GM12878 (cell line): Measurements from ENCODE around the gene CTNNA3. TPM values are rescaled to one million over a fixed set of nuclear protein-coding genes. Genes with fewer than 3 reads are reported as not detected.

Experiments
- ATAC-seq: fragments of 200-7000 bp; cut with Tn5 transposase; 3 replicates; pipeline ENCODE4 v1.9.1; 2020; ENCODE audit warnings: mild to moderate bottlenecking, moderate library complexity
- BruUV-seq: library from RNA; stranded (reverse); fragments of 400-500 nt; replicated peaks from 2 replicates; lab custom pipeline; 2021; lab: Mats Ljungman, UMichigan
- CTCF ChIA-PET: fragments of 300-600 bp; sonication (Branson Sonifier 250); formaldehyde crosslinking; extraction: SDS; loops from one replicate; lab custom pipeline; 2021; ENCODE audit warnings: inconsistent platforms; lab: Yijun Ruan, JAX
- POLR2A ChIA-PET: fragments of 350-600 bp; formaldehyde crosslinking; extraction: SDS; loops from one replicate; lab custom pipeline; 2021; ENCODE audit warnings: inconsistent platforms; lab: Charles Lee
- RAD21 ChIA-PET: fragments of 300-600 bp; sonication (Branson Sonifier 250); formaldehyde crosslinking; loops from one replicate; lab custom pipeline; 2023; ENCODE audit warnings: antibody characterized with exemption; ENCODE audit not compliant: unreplicated experiment; lab: Charles Lee
- SMC1A ChIA-PET: fragments of 300-600 bp; sonication (Branson Sonifier 250); formaldehyde crosslinking; loops from one replicate; lab custom pipeline; 2023; ENCODE audit not compliant: unreplicated experiment, uncharacterized antibody; lab: Charles Lee
- DNase-seq: peaks from one replicate; pipeline ENCODE4 v3.0.0-alpha.2; 2011; ENCODE audit warnings: low read depth, low spot score
- FAIRE-seq: peaks from 3 replicates; lab custom pipeline; 2011; peaks lifted over from hg19 to GRCh38; lab: Jason Lieb, UNC
- H2AFZ ChIP-seq: 2 replicates; pipeline ENCODE4 v1.6.0; 2011; ENCODE audit warnings: low read depth, low read length, control low read depth; ENCODE audit not compliant: control insufficient read depth
- H3K27ac ChIP-seq: 2 replicates; pipeline ENCODE4 v1.5.1; 2011; ENCODE audit warnings: control low read depth; ENCODE audit not compliant: control insufficient read depth, insufficient read depth
- H3K27me3 ChIP-seq, 2 experiments: replicated peaks in 1 of 2; 2 replicates each; pipeline versions ENCODE4 v1.6.0 to v1.6.1; 2011; ENCODE audit warnings: low read length in 1 of 2; ENCODE audit not compliant: control insufficient read depth in 2 of 2, insufficient read depth in 2 of 2
- H3K36me3 ChIP-seq, 2 experiments: 2 replicates each; pipeline ENCODE4 v1.5.1; 2011; ENCODE audit warnings: low read length in 1 of 2; ENCODE audit not compliant: control insufficient read depth in 2 of 2, insufficient read depth in 2 of 2
- H3K4me1 ChIP-seq: 2 replicates; pipeline ENCODE4 v1.6.1; 2011; ENCODE audit warnings: mild to moderate bottlenecking, low read length, moderate library complexity, mixed read lengths; ENCODE audit not compliant: control insufficient read depth, insufficient read depth
- H3K4me2 ChIP-seq: 2 replicates; pipeline ENCODE4 v1.6.0; 2011; ENCODE audit warnings: control low read depth; ENCODE audit not compliant: control insufficient read depth, insufficient read depth
- H3K4me3 ChIP-seq: fragments of 200-600 bp; sonication (generic); 2 replicates; pipeline ENCODE4 v1.5.1; 2016
- H3K79me2 ChIP-seq: 2 replicates; pipeline ENCODE4 v1.6.0; 2011; ENCODE audit warnings: low read length; ENCODE audit not compliant: control insufficient read depth, insufficient read depth
- H3K9ac ChIP-seq: 2 replicates; pipeline ENCODE4 v1.8.0; 2011; ENCODE audit warnings: low read length, control low read depth, mixed read lengths; ENCODE audit not compliant: control insufficient read depth, insufficient read depth
- H3K9me3 ChIP-seq: replicated peaks from 3 replicates; pipeline ENCODE4 v1.5.1; 2011; ENCODE audit warnings: mild to moderate bottlenecking, low read length; ENCODE audit not compliant: control insufficient read depth, insufficient read depth
- H4K20me1 ChIP-seq: 2 replicates; pipeline ENCODE4 v1.6.0; 2011; ENCODE audit not compliant: control insufficient read depth, insufficient read depth
- ASH2L ChIP-seq: fragments of 300-600, 200-600 bp; sonication (generic); IDR thresholded peaks from 2 replicates; pipeline ENCODE4 v1.6.1; 2017; ENCODE audit warnings: low read depth, mild to moderate bottlenecking, borderline replicate concordance
- BCLAF1 ChIP-seq: fragments of 450-650 bp; IDR thresholded peaks from 2 replicates; pipeline ENCODE4 v1.6.1; 2017; ENCODE audit warnings: antibody characterized with exemption, mild to moderate bottlenecking, moderate library complexity
- BHLHE40 ChIP-seq, 2 experiments: fragments of 450-650 bp in 1 of 2; IDR thresholded peaks; 2 replicates each; pipeline ENCODE4 v1.6.1; 2011 to 2017; ENCODE audit warnings: low read depth in 2 of 2, borderline replicate concordance in 1 of 2, improper control_type of control experiment in 1 of 2, low read length in 1 of 2, mild to moderate bottlenecking in 1 of 2
- EP300 ChIP-seq, 2 experiments: fragments of 150-350 bp in 1 of 2; IDR thresholded peaks; 2 replicates each; pipeline ENCODE4 v1.6.1; 2011 to 2012; ENCODE audit warnings: low read depth in 2 of 2, low read length in 2 of 2, borderline replicate concordance in 1 of 2, improper control_type of control experiment in 1 of 2, inconsistent platforms in 1 of 2; ENCODE audit not compliant: control insufficient read depth in 1 of 2
- GABPA ChIP-seq: IDR thresholded peaks from 2 replicates; pipeline ENCODE4 v1.6.1; 2014; ENCODE audit warnings: antibody characterized with exemption, low read depth, mild to moderate bottlenecking, inconsistent platforms
- IRF4 ChIP-seq: IDR thresholded peaks from 2 replicates; pipeline ENCODE4 v1.6.1; 2011; ENCODE audit warnings: low read depth, low read length
- JUNB ChIP-seq: IDR thresholded peaks from 2 replicates; pipeline ENCODE4 v1.6.1; 2016; ENCODE audit warnings: antibody characterized with exemption, mild to moderate bottlenecking
- MYC ChIP-seq: IDR thresholded peaks from 2 replicates; pipeline ENCODE4 v1.6.1; 2011; ENCODE audit warnings: mild to moderate bottlenecking, low read length, moderate library complexity, inconsistent platforms; ENCODE audit not compliant: insufficient read depth, insufficient replicate concordance, insufficient read length, severe bottlenecking
- NKRF ChIP-seq: fragments of 450-650 bp; conservative IDR thresholded peaks from 2 replicates; pipeline ENCODE4 v1.6.1; 2017; ENCODE audit warnings: mild to moderate bottlenecking, moderate library complexity
- NR2C2 ChIP-seq: IDR thresholded peaks from 2 replicates; pipeline ENCODE4 v1.6.1; 2011; ENCODE audit warnings: borderline replicate concordance, low read depth; ENCODE audit not compliant: control insufficient read depth, insufficient read length
- PML ChIP-seq: IDR thresholded peaks from 2 replicates; pipeline ENCODE4 v1.6.1; 2012; ENCODE audit warnings: low read length, inconsistent platforms
- POLR2A ChIP-seq: IDR thresholded peaks from 2 replicates; pipeline ENCODE4 v1.6.1; 2011; ENCODE audit warnings: low read depth, mild to moderate bottlenecking, low read length
- POU2F2 ChIP-seq: IDR thresholded peaks from 3 replicates; pipeline ENCODE4 v1.6.1; 2011; ENCODE audit warnings: low read depth, mild to moderate bottlenecking, low read length, borderline replicate concordance
- RAD21 ChIP-seq: IDR thresholded peaks from 2 replicates; pipeline ENCODE4 v1.6.1; 2011; ENCODE audit warnings: mild to moderate bottlenecking, low read depth, low read length, moderate library complexity; ENCODE audit not compliant: insufficient read depth
- RAD51 ChIP-seq: fragments of 450-650 bp; IDR thresholded peaks from 2 replicates; pipeline ENCODE4 v1.6.1; 2016; ENCODE audit warnings: moderate library complexity, mild to moderate bottlenecking, inconsistent platforms
- SP1 ChIP-seq: IDR thresholded peaks from one replicate; pipeline ENCODE4 v1.6.1; 2011; ENCODE audit warnings: low read depth, low read length
- SPI1 ChIP-seq: IDR thresholded peaks from 2 replicates; pipeline ENCODE4 v1.6.1; 2011; ENCODE audit warnings: low read depth, mild to moderate bottlenecking, low read length, moderate library complexity, borderline replicate concordance; ENCODE audit not compliant: insufficient read depth
- YBX1 ChIP-seq: fragments of 450-650 bp; IDR thresholded peaks from 2 replicates; pipeline ENCODE4 v1.6.1; 2016; ENCODE audit warnings: antibody characterized with exemption
- ZBED1 ChIP-seq: IDR thresholded peaks from 2 replicates; pipeline ENCODE4 v1.6.1; 2016; ENCODE audit warnings: borderline replicate concordance
- WGBS: methylation state at CpG from one replicate; pipeline ENCODE4 v1.1.6; 2016; ENCODE audit warnings: low lambda C conversion rate; ENCODE audit not compliant: insufficient replicate concordance, insufficient coverage; ENCODE audit errors: missing lambda C conversion rate; 5-methylcytosine and 5-hydroxymethylcytosine counted together
- in situ Hi-C: fragments of 300-500 bp; cut with MboI; formaldehyde crosslinking; loops from 9 replicates; pipeline ENCODE4 v1.14.3; 2018; ENCODE audit warnings: mixed read lengths
- intact Hi-C: fragments of 100-400 bp; cut with micrococcal nuclease; formaldehyde crosslinking; loops from one replicate; pipeline ENCODE4 v1.14.2; 2022; ENCODE audit not compliant: unreplicated experiment
- polyA plus RNA-seq, 11 experiments: library from polyadenylated mRNA; depleted of rRNA in 4 of 11; unstranded in 6 of 11; stranded (reverse) in 5 of 11; fragments of >200 nt; fragmentation: Nextera tagmentation in 4 of 11; fragmentation: Illumina TruSeq in 1 of 11; extraction: Ambion mirVana in 4 of 11; extraction: Trizol in 1 of 11; gene quantifications; 1 replicate in 1 of 11; 2 replicates in 10 of 11; pipeline versions ENCODE4 v1.2.1 to v1.2.3, GENCODE V29; 2011 to 2016; ENCODE audit warnings: inconsistent platforms in 2 of 11, missing spikeins in 2 of 11, low read depth in 1 of 11
- total RNA-seq, 4 experiments: library from RNA; depleted of rRNA in 3 of 4; stranded (reverse); fragments of >200 nt in 3 of 4; fragmentation: Illumina TruSeq in 1 of 4; extraction: Trizol in 1 of 4; gene quantifications; 2 replicates each; pipeline versions ENCODE4 v1.2.1 to v1.2.3, GENCODE V29; 2013 to 2021

The CTNNA3 gene
- total and polyA plus RNA-seq, 10 of the 15 experiments (the other 5 are each of a cell fraction or from before 2014, with no cell fraction given) = under 0.01 to 4.5 (median 0.22) TPM; not detected in 2

GRCh38 chr10:66925896-66926715, 769.9 kb downstream of the CTNNA3 start, which contains the start of gene LRRTM3:
TSS of gene LRRTM3 (plus strand) at chr10:66926036.
- Histone ChIP-seq H3K9me3 (no peaks in the 10 kb centered on the region), H3K4me2 (no peak within 1 kb of the TSS), H3K9ac (no peak within 1 kb of the TSS), H2AFZ (no peak within 1 kb of the TSS), H3K36me3 (no peaks in the 10 kb centered on the region), H3K79me2 (no peaks in the 10 kb centered on the region), H3K4me1 (no peaks in the 10 kb centered on the region), H3K27ac (no peak within 1 kb of the TSS), H3K27me3 (peaks cover 0 to 8% of the 10 kb centered on the region in 2 experiments; a peak in 2 of 4 replicates), H4K20me1 (no peaks in the 10 kb centered on the region), H3K4me3 (no peak within 1 kb of the TSS)
- intact Hi-C loops (loop anchor here (5.0 kb wide), 1 partner anchor 596 kb away; no protein-coding TSS in a partner anchor), in situ Hi-C loops (no loop called here)
- WGBS = 9% methylated on average over 16 of the region's 16 CpGs
- no TSS peak for BruUV-seq
- ChIA-PET CTCF (interaction anchor here (0.6 to 10.5 kb wide), 12 partner anchors 9 to 854 kb away, joined by 3 to 80 read pairs (median 3); no protein-coding TSS in a partner anchor), POLR2A (no interaction called here), SMC1A (interaction anchor here (0.6 to 2.1 kb wide), 11 partner anchors 10 to 739 kb away, joined by 3 to 8 read pairs (median 3); no protein-coding TSS in a partner anchor), RAD21 (interaction anchor here (0.6 to 1.4 kb wide), 13 partner anchors 9 to 853 kb away, joined by 3 to 7 read pairs (median 3); no protein-coding TSS in a partner anchor)
- FAIRE-seq = peak; percentile 81
- peak; percentile 100 for ATAC-seq
- peak; percentile 20 for DNase-seq
- peak; percentile 33; the same call in 1 of the 2 replicates for TF ChIP-seq JUNB
- TF ChIP-seq BCLAF1 = no peak
- TF ChIP-seq YBX1 = no peak
- no peak for TF ChIP-seq POLR2A
- no peak for TF ChIP-seq PML
- TF ChIP-seq SP1 = no peak
- TF ChIP-seq GABPA = no peak
- no peak for TF ChIP-seq RAD51
- TF ChIP-seq IRF4 = 0 out of 2 replicates have a peak, but pooled peaks have one; percentile 54
- TF ChIP-seq MYC = no peak
- TF ChIP-seq ASH2L = no peak
- peak; percentile 31; the same call in 1 of the 3 replicates for TF ChIP-seq POU2F2
- TF ChIP-seq NKRF = no peak
- no peak for TF ChIP-seq ZBED1
- TF ChIP-seq NR2C2 = no peak
- TF ChIP-seq SPI1 = peak; percentile 23; the same call in 1 of the 2 replicates
- peak; percentile 53 for TF ChIP-seq RAD21
- TF ChIP-seq BHLHE40 (IDR thresholded peaks at IDR 0.05; ENCODE audit: borderline replicate concordance in 1 of 2, low read depth in 2 of 2, low read length in 1 of 2) = peak in 1 of 2 experiments; percentile 35; a peak in 1 of 4 replicates
- no peak for TF ChIP-seq EP300 (IDR thresholded peaks at IDR 0.05; ENCODE audit: borderline replicate concordance in 1 of 2, control insufficient read depth in 1 of 2, low read depth in 2 of 2, low read length in 2 of 2)
